GM12873 (cell line): Measurements from ENCODE around the gene GIGYF2.

Experiments
- CTCF ChIP-seq: IDR thresholded peaks from 2 replicates; pipeline ENCODE4 v1.5.1; 2012; ENCODE audit warnings: low read depth, mild to moderate bottlenecking, moderate library complexity, low read length, control low read depth; ENCODE audit not compliant: insufficient read depth; ENCODE audit errors: missing control alignments

GIGYF2 gene

DNA sequence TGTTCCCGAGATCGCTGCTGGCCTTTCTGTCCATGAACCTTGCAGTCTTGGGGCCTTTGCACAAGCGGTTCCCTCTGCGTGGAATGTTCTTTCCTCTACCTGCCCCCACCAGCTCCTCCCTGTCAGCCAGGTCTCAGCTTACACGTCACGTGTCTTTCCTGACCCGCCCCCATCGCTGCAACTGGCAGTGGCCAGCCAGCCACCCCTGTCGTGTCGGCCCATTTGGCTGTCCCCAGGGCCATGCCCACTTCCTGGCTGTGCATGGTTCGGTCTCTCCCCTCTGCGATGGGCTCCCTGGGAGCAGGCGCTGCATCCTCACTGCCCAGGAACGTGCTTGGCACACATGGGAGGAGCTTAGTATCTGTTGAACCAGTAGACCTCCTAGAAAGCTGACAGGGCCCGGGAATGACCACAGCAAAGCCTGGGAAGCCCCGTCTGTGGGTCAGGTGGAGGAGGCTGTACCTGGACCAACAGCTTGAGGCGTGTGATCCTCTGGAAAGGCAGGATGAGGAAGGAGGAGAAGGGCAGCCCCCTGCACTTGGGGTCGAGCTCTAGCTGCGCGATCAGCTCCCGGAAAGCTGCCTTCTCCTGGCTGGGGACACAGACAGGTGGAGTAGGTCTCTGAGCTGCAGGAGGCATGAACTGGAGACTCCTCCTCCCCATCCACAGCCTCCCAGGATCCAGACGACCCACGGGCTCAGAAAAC, 193.9 kb downstream of the GIGYF2 start:
- TF ChIP-seq CTCF, result no peak

DNA sequence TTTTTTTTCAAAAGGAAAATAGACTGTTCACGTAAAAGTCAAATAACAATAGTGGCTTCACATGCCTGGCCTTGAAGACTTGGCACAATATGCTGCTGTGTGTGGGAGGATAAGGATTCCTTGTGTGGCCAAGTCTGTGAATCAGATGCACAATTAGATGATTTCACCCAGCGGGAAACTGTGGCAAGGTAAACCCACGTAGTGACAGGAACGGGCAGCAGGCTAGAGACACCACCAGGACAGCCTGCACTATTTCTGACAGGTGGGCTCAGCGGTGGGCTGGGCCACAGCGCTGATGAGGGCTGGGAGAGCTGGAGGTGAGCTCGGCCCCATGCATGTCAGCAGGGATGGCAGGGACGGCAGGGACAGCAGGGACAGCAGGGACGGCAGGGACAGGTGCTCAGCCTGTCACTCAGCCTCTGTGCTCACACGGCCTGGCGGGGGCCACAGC, 194.5 kb downstream of the GIGYF2 start:
- TF ChIP-seq CTCF, result no peak

DNA sequence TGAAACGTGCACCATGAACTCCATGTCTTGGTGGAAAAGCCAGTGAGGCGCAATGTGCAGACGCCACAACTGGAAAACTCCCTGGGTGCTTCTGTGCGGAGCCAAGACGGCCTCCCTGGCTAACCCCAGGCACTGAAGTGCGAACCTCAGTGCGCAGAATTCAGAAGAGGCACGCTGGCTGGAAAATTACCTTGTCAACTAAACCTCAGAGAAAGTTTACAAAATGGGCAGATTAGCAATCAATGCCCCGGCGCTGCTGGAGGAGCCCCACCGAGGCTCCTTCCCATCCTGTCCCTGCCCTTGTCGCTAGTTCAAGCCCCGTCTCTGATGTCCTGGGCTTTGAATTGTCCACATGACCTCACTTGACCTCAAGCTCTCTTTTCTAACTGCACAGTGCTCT, 195.1 kb downstream of the GIGYF2 start:
- TF ChIP-seq CTCF, result no peak

- TF ChIP-seq CTCF, result no peak
Measured at GRCh38 chr2:232892843-232893242, 195.7 kb downstream of the GIGYF2 start.

GRCh38 chr2:232893834-232894233, 196.7 kb downstream of the GIGYF2 start:
- TF ChIP-seq CTCF, result no peak

- TF ChIP-seq CTCF, result no peak
Measured at GRCh38 chr2:232894251-232894650, 197.1 kb downstream of the GIGYF2 start.

GRCh38 chr2:232894746-232895145, 197.6 kb downstream of the GIGYF2 start:
- no peak for TF ChIP-seq CTCF
